Measurements from ENCODE around the gene GARIN3. TPM values are rescaled to one million over a fixed set of nuclear protein-coding genes. Genes with fewer than 3 reads are reported as not detected.

GARIN3 gene
- total RNA-seq, 3 donors from 2014 or later (not counting 1 experiment from before 2014, with no cell fraction given) = not detected

DNA sequence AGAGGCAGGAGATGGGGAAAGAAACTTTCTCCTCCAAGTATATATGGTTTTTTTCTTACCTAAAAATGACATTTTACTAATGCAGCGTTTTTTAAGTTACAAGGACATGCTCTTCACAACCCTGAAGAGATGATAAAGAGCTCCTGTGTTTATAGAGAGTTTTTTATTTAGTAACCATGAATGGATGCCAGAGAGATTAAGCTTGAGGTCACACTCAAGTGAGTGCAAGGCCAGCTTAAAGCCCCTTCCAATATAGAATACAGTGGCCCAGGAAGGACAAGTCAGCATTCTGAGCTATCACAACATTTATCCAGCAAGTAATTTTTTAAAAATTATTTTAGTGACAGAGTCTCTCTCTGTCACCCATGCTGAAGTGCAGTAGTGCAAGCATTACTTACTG lies 50.6 kb downstream of the GARIN3 start:
- Mint-ChIP-seq H3K4me3 (no peak overlapping the region), H3K27ac (peak overlapping the region in 1 of 2 donors; percentile 13), H3K27me3 (ENCODE audit: low read depth in 2 of 2) (no peaks in the 10 kb centered on the region), H3K4me1 (peaks cover 7% of the 10 kb centered on the region in 2 donors), H3K9me3 (no peaks in the 10 kb centered on the region), H3K36me3 (no peaks in the 10 kb centered on the region)
- no peak for DNase-seq
- TF ChIP-seq, protein P1, sequence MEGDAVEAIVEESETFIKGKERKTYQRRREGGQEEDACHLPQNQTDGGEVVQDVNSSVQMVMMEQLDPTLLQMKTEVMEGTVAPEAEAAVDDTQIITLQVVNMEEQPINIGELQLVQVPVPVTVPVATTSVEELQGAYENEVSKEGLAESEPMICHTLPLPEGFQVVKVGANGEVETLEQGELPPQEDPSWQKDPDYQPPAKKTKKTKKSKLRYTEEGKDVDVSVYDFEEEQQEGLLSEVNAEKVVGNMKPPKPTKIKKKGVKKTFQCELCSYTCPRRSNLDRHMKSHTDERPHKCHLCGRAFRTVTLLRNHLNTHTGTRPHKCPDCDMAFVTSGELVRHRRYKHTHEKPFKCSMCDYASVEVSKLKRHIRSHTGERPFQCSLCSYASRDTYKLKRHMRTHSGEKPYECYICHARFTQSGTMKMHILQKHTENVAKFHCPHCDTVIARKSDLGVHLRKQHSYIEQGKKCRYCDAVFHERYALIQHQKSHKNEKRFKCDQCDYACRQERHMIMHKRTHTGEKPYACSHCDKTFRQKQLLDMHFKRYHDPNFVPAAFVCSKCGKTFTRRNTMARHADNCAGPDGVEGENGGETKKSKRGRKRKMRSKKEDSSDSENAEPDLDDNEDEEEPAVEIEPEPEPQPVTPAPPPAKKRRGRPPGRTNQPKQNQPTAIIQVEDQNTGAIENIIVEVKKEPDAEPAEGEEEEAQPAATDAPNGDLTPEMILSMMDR (IDR thresholded peaks at IDR 0.05) = no peak
- no peaks in the 10 kb centered on the region for H3K36me3 ChIP-seq (ENCODE audit: control insufficient read depth, insufficient read depth, low read length)
- H3K4me3 ChIP-seq (ENCODE audit: low read length) = no peak overlapping the region
- ATAC-seq = no peak
- no CpG with 5 or more reads among the region's 1 CpG for WGBS (ENCODE audit: insufficient coverage)
- intact Hi-C loops (cut with micrococcal nuclease) = no loop called here
- peaks cover 3% of the 10 kb centered on the region for H3K4me1 ChIP-seq (ENCODE audit: control insufficient read depth, insufficient read depth, low read length)
- H3K27me3 ChIP-seq (ENCODE audit: control insufficient read depth, insufficient read depth, low read length) = no peaks in the 10 kb centered on the region
- no peak overlapping the region for H3K27ac ChIP-seq (ENCODE audit: low read length)
- no peaks in the 10 kb centered on the region for H3K9me3 ChIP-seq (ENCODE audit: control insufficient read depth, insufficient read depth, low read length)

DNA sequence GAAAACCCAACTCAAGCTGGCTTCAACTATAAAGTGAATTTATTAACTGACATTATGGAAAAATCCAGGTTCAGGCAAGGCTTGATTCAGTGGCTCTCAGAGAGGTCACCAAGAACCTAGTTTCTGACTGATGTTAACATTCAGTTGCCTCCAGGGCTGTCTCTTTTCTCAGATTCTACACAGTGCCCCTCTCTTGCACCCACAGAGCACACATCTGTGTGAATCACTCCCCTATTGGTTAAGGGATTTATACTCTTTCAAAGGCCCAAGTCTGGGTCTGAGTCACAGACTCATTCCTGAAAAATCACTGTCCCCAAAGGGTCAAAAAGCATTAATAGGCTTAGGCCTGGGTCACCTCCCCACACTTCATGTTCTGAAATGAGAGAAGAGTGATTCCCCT lies 51.1 kb downstream of the GARIN3 start:
- Mint-ChIP-seq H3K27ac (peak overlapping the region in 1 of 2 donors; percentile 13), H3K4me1 (peaks cover 7 to 10% of the 10 kb centered on the region in 2 donors), H3K27me3 (ENCODE audit: low read depth in 2 of 2) (no peaks in the 10 kb centered on the region), H3K36me3 (no peaks in the 10 kb centered on the region), H3K9me3 (no peaks in the 10 kb centered on the region), H3K4me3 (no peak overlapping the region)
- ATAC-seq = no peak
- Histone ChIP-seq H3K27ac (ENCODE audit: low read length) (no peak overlapping the region), H3K9me3 (ENCODE audit: control insufficient read depth, insufficient read depth, low read length) (no peaks in the 10 kb centered on the region), H3K4me3 (ENCODE audit: low read length) (no peak overlapping the region), H3K27me3 (ENCODE audit: control insufficient read depth, insufficient read depth, low read length) (no peaks in the 10 kb centered on the region), H3K4me1 (ENCODE audit: control insufficient read depth, insufficient read depth, low read length) (peaks cover 8% of the 10 kb centered on the region), H3K36me3 (ENCODE audit: control insufficient read depth, insufficient read depth, low read length) (no peaks in the 10 kb centered on the region)
- no peak for DNase-seq
- TF ChIP-seq, protein P1 (IDR thresholded peaks at IDR 0.05) = no peak
- intact Hi-C loops (cut with micrococcal nuclease) = no loop called here

DNA sequence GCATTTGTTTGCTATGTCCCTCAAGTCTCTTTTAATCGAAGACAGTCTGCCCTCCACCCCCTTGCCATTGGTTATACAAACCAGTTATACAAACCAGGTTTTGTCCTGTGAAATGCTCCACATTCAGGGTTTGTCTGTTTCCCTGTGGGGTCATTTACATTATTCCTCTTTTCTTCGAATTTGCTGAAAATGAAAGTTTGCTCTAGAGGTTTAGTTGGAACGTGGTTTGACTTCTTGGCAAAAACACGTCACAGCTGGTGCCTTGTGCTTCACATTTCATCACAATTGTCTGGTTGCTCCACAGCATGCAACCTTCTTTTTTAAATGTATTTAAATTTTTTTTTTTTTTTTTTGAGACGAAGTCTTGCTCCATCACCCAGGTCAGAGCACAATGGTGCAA lies 53.1 kb downstream of the GARIN3 start:
- no peaks in the 10 kb centered on the region for H3K9me3 ChIP-seq (ENCODE audit: control insufficient read depth, insufficient read depth, low read length)
- ATAC-seq = no peak
- no peaks in the 10 kb centered on the region for H3K36me3 ChIP-seq (ENCODE audit: control insufficient read depth, insufficient read depth, low read length)
- H3K27ac Mint-ChIP-seq = peak overlapping the region in 1 of 2 donors; percentile 41
- WGBS (ENCODE audit: insufficient coverage) = 34% methylated on average over 4 of the region's 5 CpGs
- H3K4me1 Mint-ChIP-seq = peaks cover 26 to 27% of the 10 kb centered on the region in 2 donors
- TF ChIP-seq, protein P1 (IDR thresholded peaks at IDR 0.05) = no peak
- no peak overlapping the region for H3K27ac ChIP-seq (ENCODE audit: low read length)
- no peaks in the 10 kb centered on the region for H3K27me3 Mint-ChIP-seq (ENCODE audit: low read depth in 2 of 2)
- H3K4me3 Mint-ChIP-seq = no peak overlapping the region
- H3K4me3 ChIP-seq (ENCODE audit: low read length) = no peak overlapping the region
- no peak for DNase-seq
- H3K4me1 ChIP-seq (ENCODE audit: control insufficient read depth, insufficient read depth, low read length) = peaks cover 23% of the 10 kb centered on the region
- H3K36me3 Mint-ChIP-seq = no peaks in the 10 kb centered on the region
- H3K27me3 ChIP-seq (ENCODE audit: control insufficient read depth, insufficient read depth, low read length) = no peaks in the 10 kb centered on the region
- intact Hi-C loops (cut with micrococcal nuclease) = no loop called here
- H3K9me3 Mint-ChIP-seq = no peaks in the 10 kb centered on the region

Other genes starting within 250 kb of the GARIN3 start
- 1 to 10 TPM; 2.6 to 3.6 (median 3.0) TPM for gene TIMD4, start 203.0 kb downstream of the GARIN3 start, total RNA-seq
- gene HAVCR1, start 107.1 kb downstream of the GARIN3 start, total RNA-seq = 10 to 100 TPM in 2 of 3 donors, 1 to 10 TPM in 1; 7.2 to 14.6 (median 10.9) TPM
- 10 to 100 TPM; 60.0 to 92.2 (median 74.3) TPM for gene HAVCR2, start 57.2 kb downstream of the GARIN3 start, total RNA-seq
- 10 to 100 TPM in 2 of 3 donors, 1 to 10 TPM in 1; 9.6 to 13.3 (median 12.4) TPM for gene MED7, start 23.4 kb downstream of the GARIN3 start, total RNA-seq
- 100 to 1,000 TPM; 153 to 188 (median 186) TPM for gene ITK, start 14.6 kb upstream of the GARIN3 start, total RNA-seq
- gene CYFIP2, start 99.9 kb upstream of the GARIN3 start, total RNA-seq = 100 to 1,000 TPM; 464 to 542 (median 532) TPM

All from natural killer cell (primary cell).